Bronchial smooth muscle cell (primary cell): ENCODE measurements around the gene CLSTN2. TPM values are rescaled to one million over a fixed set of nuclear protein-coding genes. Genes with fewer than 3 reads are reported as not detected.

Experiments used
- total RNA-seq: library from RNA; depleted of rRNA; stranded (reverse); fragments of >200 nt; gene quantifications from 2 replicates; pipeline ENCODE4 v1.2.1, GENCODE V29; 2014

The CLSTN2 gene
- 0.09 and 0.16 TPM in 2 replicates for total RNA-seq

GRCh38 chr3:139935016-139935865, at the start of gene CLSTN2:
Gene CLSTN2, plus strand, starts transcription at chr3:139935185.

